Mammary epithelial cell (primary cell): ENCODE measurements around the gene RGL1.

ENCODE experiments used
- EZH2 ChIP-seq: IDR thresholded peaks from 2 replicates; pipeline ENCODE4 v1.6.1; 2012; ENCODE audit warnings: low read length, inconsistent platforms, borderline replicate concordance
- TF ChIP-seq, protein P1 (sequence below), 2 donors: IDR thresholded peaks in 1 of 2; conservative IDR thresholded peaks in 1 of 2; 2 replicates each; pipeline ENCODE4 v1.5.1; 2011 to 2012; ENCODE audit warnings: inconsistent platforms in 2 of 2, low read length in 2 of 2, mild to moderate bottlenecking in 2 of 2, control low read depth in 1 of 2, low read depth in 1 of 2; ENCODE audit not compliant: insufficient read depth in 1 of 2; ENCODE audit errors: extremely low read depth in 1 of 2

DNA sequence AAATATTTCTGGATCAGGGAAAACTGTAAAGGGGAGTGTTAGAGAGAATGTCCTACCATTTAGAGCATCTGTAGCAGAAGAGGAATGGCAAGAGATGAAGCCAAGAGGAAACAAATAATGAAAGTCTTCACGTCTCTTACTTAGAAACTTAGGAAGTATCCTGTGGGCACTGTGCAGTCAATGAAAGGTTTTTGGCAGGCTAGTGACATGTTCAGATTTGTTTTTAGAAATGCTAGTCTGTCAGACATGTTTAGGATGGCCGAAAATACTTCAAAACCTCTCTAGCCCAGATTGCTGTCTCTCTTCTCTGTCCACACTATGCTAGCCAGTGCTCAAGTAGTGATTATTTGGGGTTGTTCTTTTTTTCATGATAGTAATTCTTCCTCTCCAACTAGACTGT is 48.6 kb upstream of the RGL1 start:
- TF ChIP-seq EZH2 = no peak
- TF ChIP-seq, protein P1, sequence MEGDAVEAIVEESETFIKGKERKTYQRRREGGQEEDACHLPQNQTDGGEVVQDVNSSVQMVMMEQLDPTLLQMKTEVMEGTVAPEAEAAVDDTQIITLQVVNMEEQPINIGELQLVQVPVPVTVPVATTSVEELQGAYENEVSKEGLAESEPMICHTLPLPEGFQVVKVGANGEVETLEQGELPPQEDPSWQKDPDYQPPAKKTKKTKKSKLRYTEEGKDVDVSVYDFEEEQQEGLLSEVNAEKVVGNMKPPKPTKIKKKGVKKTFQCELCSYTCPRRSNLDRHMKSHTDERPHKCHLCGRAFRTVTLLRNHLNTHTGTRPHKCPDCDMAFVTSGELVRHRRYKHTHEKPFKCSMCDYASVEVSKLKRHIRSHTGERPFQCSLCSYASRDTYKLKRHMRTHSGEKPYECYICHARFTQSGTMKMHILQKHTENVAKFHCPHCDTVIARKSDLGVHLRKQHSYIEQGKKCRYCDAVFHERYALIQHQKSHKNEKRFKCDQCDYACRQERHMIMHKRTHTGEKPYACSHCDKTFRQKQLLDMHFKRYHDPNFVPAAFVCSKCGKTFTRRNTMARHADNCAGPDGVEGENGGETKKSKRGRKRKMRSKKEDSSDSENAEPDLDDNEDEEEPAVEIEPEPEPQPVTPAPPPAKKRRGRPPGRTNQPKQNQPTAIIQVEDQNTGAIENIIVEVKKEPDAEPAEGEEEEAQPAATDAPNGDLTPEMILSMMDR (conservative IDR thresholded peaks at IDR 0.05 in 1 of 2, IDR thresholded peaks at IDR 0.05 in 1 of 2; ENCODE audit: extremely low read depth in 1 of 2, insufficient read depth in 1 of 2, low read depth in 1 of 2, low read length in 2 of 2) = no peak
